ENCODE results near the gene YPEL2.

Gene YPEL2

GRCh38 chr17:59357219-59357697 is 25.8 kb downstream of the YPEL2 start:
- no peak for DNase-seq (ENCODE audit: low spot score)

GRCh38 chr17:59357929-59358328 is 26.5 kb downstream of the YPEL2 start:
- no peak for DNase-seq (ENCODE audit: low spot score)

GRCh38 chr17:59361386-59361785 is 29.9 kb downstream of the YPEL2 start:
- no peak for DNase-seq (ENCODE audit: low spot score)

GRCh38 chr17:59361916-59362810 is 30.7 kb downstream of the YPEL2 start:
- DNase-seq (ENCODE audit: low spot score), result no peak

GRCh38 chr17:59362811-59363205 is 31.4 kb downstream of the YPEL2 start:
- DNase-seq (ENCODE audit: low spot score), result no peak

- DNase-seq (ENCODE audit: low spot score), result no peak
Measured at GRCh38 chr17:59365383-59365981, 34.0 kb downstream of the YPEL2 start.

GRCh38 chr17:59366040-59366757 is 34.7 kb downstream of the YPEL2 start:
- DNase-seq (ENCODE audit: low spot score), result no peak

GRCh38 chr17:59366773-59367656 is 35.6 kb downstream of the YPEL2 start:
- DNase-seq (ENCODE audit: low spot score), result no peak

- DNase-seq (ENCODE audit: low spot score), result no peak
Measured at GRCh38 chr17:59367657-59368045, 36.2 kb downstream of the YPEL2 start.

GRCh38 chr17:59368218-59368857 is 36.9 kb downstream of the YPEL2 start:
- no peak for DNase-seq (ENCODE audit: low spot score)

GRCh38 chr17:59369031-59369975 is 37.8 kb downstream of the YPEL2 start:
- no peak for DNase-seq (ENCODE audit: low spot score)

GRCh38 chr17:59370593-59371299 is 39.3 kb downstream of the YPEL2 start:
- DNase-seq (ENCODE audit: low spot score), result no peak

GRCh38 chr17:59371416-59372100 is 40.1 kb downstream of the YPEL2 start:
- no peak for DNase-seq (ENCODE audit: low spot score)

GRCh38 chr17:59372138-59372751 is 40.8 kb downstream of the YPEL2 start:
- no peak for DNase-seq (ENCODE audit: low spot score)

GRCh38 chr17:59373882-59374495 is 42.5 kb downstream of the YPEL2 start:
- no peak for DNase-seq (ENCODE audit: low spot score)

GRCh38 chr17:59374612-59375011 is 43.2 kb downstream of the YPEL2 start:
- no peak for DNase-seq (ENCODE audit: low spot score)

GRCh38 chr17:59375857-59376256 is 44.4 kb downstream of the YPEL2 start:
- DNase-seq (ENCODE audit: low spot score), result no peak

GRCh38 chr17:59376506-59376905 is 45.1 kb downstream of the YPEL2 start:
- DNase-seq (ENCODE audit: low spot score), result no peak

Data from D341Med (cell line).